HG03457 (cell line): ENCODE data around the gene ZNF480.
"Not testable (repeated sequence)": the region's sequence is repeated elsewhere in the genome, so short reads cannot be mapped to it uniquely, and the experiment has no call there.

Source experiments
- ATAC-seq: cut with Tn5 transposase; IDR thresholded peaks from one replicate; pipeline ENCODE4 v1.9.1; 2021; ENCODE audit warnings: moderate number of reproducible peaks; ENCODE audit not compliant: unreplicated experiment

The ZNF480 gene

GRCh38 chr19:52296773-52297600, at the start of gene ZNF480:
Gene ZNF480 (plus strand): TSS chr19:52297169. CDS start chr19:52300413, 3,244 bp downstream.
- ATAC-seq, result no peak

- ATAC-seq, result no peak
These were observed 48.7 kb upstream of the ZNF480 start for GRCh38 chr19:52248241-52248640.

- no peak for ATAC-seq
These were observed 38.5 kb upstream of the ZNF480 start for GRCh38 chr19:52258426-52258825.

- not testable (repeated sequence) for ATAC-seq
These were observed 31.4 kb upstream of the ZNF480 start for GRCh38 chr19:52265556-52265955.

GRCh38 chr19:52269338-52270261, 27.4 kb upstream of the ZNF480 start, which contains the start of gene ZNF766:
Gene ZNF766 (plus strand): TSS chr19:52269587. CDS start chr19:52269614, 27 bp downstream.
- ATAC-seq, result peak; percentile 87

- ATAC-seq, result no peak
These were observed 26.6 kb upstream of the ZNF480 start for GRCh38 chr19:52270266-52270885.

- ATAC-seq, result no peak
These were observed 23.7 kb upstream of the ZNF480 start for GRCh38 chr19:52273301-52273700.

GRCh38 chr19:52274191-52274590, 22.8 kb upstream of the ZNF480 start:
- no peak for ATAC-seq

- no peak for ATAC-seq
These were observed 21.0 kb upstream of the ZNF480 start for GRCh38 chr19:52275988-52276387.

- ATAC-seq, result no peak
These were observed 19.5 kb upstream of the ZNF480 start for GRCh38 chr19:52277471-52277870.

- ATAC-seq, result no peak
These were observed 10.7 kb upstream of the ZNF480 start for GRCh38 chr19:52286256-52286655.

- no peak for ATAC-seq
These were observed 5.2 kb upstream of the ZNF480 start for GRCh38 chr19:52291781-52292180.

GRCh38 chr19:52292946-52293345, 4.0 kb upstream of the ZNF480 start:
- not testable (repeated sequence) for ATAC-seq

GRCh38 chr19:52296400-52296772, 583 bp upstream of the ZNF480 start:
- no peak for ATAC-seq

- ATAC-seq, result no peak
These were observed 814 bp downstream of the ZNF480 start for GRCh38 chr19:52297601-52298364.

- ATAC-seq, result no peak
These were observed 10.3 kb downstream of the ZNF480 start for GRCh38 chr19:52307275-52307674.

GRCh38 chr19:52322429-52322828, 25.5 kb downstream of the ZNF480 start:
- ATAC-seq, result no peak

GRCh38 chr19:52331757-52332156, 34.8 kb downstream of the ZNF480 start:
- no peak for ATAC-seq

GRCh38 chr19:52335768-52336116, 38.8 kb downstream of the ZNF480 start:
- ATAC-seq, result no peak

- no peak for ATAC-seq
These were observed 39.3 kb downstream of the ZNF480 start, which contains the start of gene ZNF610 for GRCh38 chr19:52336117-52336790. Gene ZNF610 (plus strand): TSS chr19:52336243. CDS start chr19:52349173, 12,930 bp downstream.
